Subcutaneous adipose tissue (tissue), 4 donors: ENCODE measurements around the gene ZGLP1. TPM values are rescaled to one million over a fixed set of nuclear protein-coding genes. Genes with fewer than 3 reads are reported as not detected.

Experiments
- small RNA-seq: library from RNA; depleted of rRNA; stranded (forward); fragments of <200 nt; gene quantifications from one replicate; pipeline ENCODE3, GENCODE V24; 2016
- total RNA-seq, 4 donors: library from RNA; depleted of rRNA; stranded (reverse); fragments of >200 nt; gene quantifications; one replicate each; pipeline ENCODE4 v1.1.0, GENCODE V29; 2016
- TF ChIP-seq, protein P1 (sequence below): fragments of 450-650 bp; IDR thresholded peaks from one replicate; pipeline ENCODE4 v1.5.1; 2016; ENCODE audit warnings: low read depth, mild to moderate bottlenecking, control low read depth, antibody characterized with exemption, moderate library complexity

The ZGLP1 gene
- total RNA-seq, 4 donors from 2014 or later: 0.49 to 5.8 (median 2.2) TPM

DNA sequence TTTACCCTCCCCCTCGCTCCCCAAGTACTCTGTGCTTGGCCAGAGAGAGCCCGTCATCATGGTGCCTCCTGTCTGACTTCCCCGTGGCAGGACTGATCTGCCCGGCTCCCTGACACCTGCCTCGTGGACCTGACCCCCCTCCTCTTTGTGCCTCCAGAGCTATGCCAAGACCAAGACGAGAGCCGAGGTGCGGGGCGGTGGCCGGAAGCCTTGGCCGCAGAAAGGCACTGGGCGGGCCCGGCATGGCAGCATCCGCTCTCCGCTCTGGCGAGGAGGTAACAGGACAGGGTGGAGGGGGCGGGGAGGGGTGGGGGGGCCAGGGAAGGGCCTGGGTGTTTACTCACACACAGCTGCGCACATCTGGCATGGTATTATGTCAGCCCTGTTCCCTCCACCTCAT lies 53.1 kb downstream of the ZGLP1 start:
- TF ChIP-seq, protein P1, sequence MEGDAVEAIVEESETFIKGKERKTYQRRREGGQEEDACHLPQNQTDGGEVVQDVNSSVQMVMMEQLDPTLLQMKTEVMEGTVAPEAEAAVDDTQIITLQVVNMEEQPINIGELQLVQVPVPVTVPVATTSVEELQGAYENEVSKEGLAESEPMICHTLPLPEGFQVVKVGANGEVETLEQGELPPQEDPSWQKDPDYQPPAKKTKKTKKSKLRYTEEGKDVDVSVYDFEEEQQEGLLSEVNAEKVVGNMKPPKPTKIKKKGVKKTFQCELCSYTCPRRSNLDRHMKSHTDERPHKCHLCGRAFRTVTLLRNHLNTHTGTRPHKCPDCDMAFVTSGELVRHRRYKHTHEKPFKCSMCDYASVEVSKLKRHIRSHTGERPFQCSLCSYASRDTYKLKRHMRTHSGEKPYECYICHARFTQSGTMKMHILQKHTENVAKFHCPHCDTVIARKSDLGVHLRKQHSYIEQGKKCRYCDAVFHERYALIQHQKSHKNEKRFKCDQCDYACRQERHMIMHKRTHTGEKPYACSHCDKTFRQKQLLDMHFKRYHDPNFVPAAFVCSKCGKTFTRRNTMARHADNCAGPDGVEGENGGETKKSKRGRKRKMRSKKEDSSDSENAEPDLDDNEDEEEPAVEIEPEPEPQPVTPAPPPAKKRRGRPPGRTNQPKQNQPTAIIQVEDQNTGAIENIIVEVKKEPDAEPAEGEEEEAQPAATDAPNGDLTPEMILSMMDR: no peak

DNA sequence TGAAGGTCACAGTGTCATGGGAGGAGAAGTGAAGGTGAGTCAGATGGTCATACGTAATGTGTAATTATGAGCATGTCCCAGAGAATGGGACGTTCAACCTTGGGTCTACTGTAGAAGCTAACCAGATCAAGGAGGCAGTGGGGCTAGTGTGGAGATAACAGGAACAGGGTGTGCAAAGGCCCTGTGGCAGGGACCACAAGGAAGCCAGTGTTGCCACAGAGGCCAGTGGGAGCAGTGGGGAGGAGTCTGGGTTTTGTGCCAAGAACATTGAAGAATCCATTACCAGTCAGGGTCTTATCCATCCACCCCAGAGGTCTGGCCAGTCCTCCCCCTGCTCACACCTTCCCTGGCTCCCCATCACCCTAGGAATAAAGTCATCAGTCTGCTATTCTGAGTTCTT lies 54.3 kb downstream of the ZGLP1 start:
- TF ChIP-seq, protein P1: no peak

Small RNAs within 50 kb of the gene (small RNA-seq; reads per million reads assigned to genes)
- gene AC011511.1: not detected
- not detected for gene AC011511.4

Other genes with a start within 250 kb of the ZGLP1 start
- 10 to 100 TPM in 3 of 4 donors, 1 to 10 TPM in 1; 8.6 to 36.7 (median 25.6) TPM for gene SHFL, start 223.5 kb downstream of the ZGLP1 start, total RNA-seq
- under 1 TPM in 1 of 4 donors, not detected in 3; 0.85 TPM for gene ANGPTL6, start 207.1 kb downstream of the ZGLP1 start, total RNA-seq
- gene PPAN, start 203.5 kb downstream of the ZGLP1 start, total RNA-seq: 10 to 100 TPM; 14.2 to 31.8 (median 15.0) TPM
- 10 to 100 TPM in 1 of 4 donors, 1 to 10 TPM in 2, not detected in 1; 2.4 to 16.8 (median 5.7) TPM for gene P2RY11, start 198.1 kb downstream of the ZGLP1 start, total RNA-seq
- 100 to 1,000 TPM; 163 to 283 (median 235) TPM for gene EIF3G, start 189.9 kb downstream of the ZGLP1 start, total RNA-seq
- 10 to 100 TPM; 25.5 to 60.7 (median 41.5) TPM for gene DNMT1, start 114.9 kb downstream of the ZGLP1 start, total RNA-seq
- 10 to 100 TPM in 1 of 4 donors, 1 to 10 TPM in 3; 7.7 to 10.1 (median 9.1) TPM for gene S1PR2, start 78.5 kb downstream of the ZGLP1 start, total RNA-seq
- gene MRPL4, start 57.6 kb downstream of the ZGLP1 start, total RNA-seq: 10 to 100 TPM; 30.6 to 60.8 (median 31.0) TPM
- gene ICAM1, start 38.7 kb downstream of the ZGLP1 start, total RNA-seq: 10 to 100 TPM; 11.4 to 43.4 (median 31.9) TPM
- 1 to 10 TPM in 2 of 4 donors, not detected in 2; 1.1 to 2.4 TPM for gene ICAM4, start 22.9 kb downstream of the ZGLP1 start, total RNA-seq
- gene ICAM5, start 19.9 kb downstream of the ZGLP1 start, total RNA-seq: under 1 TPM; 0.16 to 0.68 (median 0.52) TPM
- gene FDX2, start 6.2 kb upstream of the ZGLP1 start, total RNA-seq: 10 to 100 TPM in 2 of 4 donors, 1 to 10 TPM in 2; 7.3 to 17.2 (median 9.1) TPM
- 10 to 100 TPM in 1 of 4 donors, 1 to 10 TPM in 3; 5.9 to 22.4 (median 8.2) TPM for gene RAVER1, start 23.7 kb upstream of the ZGLP1 start, total RNA-seq
- 10 to 100 TPM in 1 of 4 donors, 1 to 10 TPM in 3; 4.9 to 17.3 (median 9.2) TPM for gene ICAM3, start 29.8 kb upstream of the ZGLP1 start, total RNA-seq
- gene TYK2, start 70.8 kb upstream of the ZGLP1 start, total RNA-seq: 10 to 100 TPM; 59.2 to 94.4 (median 75.9) TPM
- 100 to 1,000 TPM in 2 of 4 donors, 10 to 100 TPM in 2; 85.3 to 181 (median 119) TPM for gene CDC37, start 93.7 kb upstream of the ZGLP1 start, total RNA-seq
- 10 to 100 TPM; 14.3 to 26.6 (median 17.8) TPM for gene PDE4A, start 110.7 kb upstream of the ZGLP1 start, total RNA-seq
- gene KEAP1, start 193.5 kb upstream of the ZGLP1 start, total RNA-seq: 10 to 100 TPM; 36.2 to 55.9 (median 48.0) TPM
- gene S1PR5, start 207.6 kb upstream of the ZGLP1 start, total RNA-seq: under 1 TPM in 2 of 4 donors, not detected in 2; 0.17 to 0.65 TPM
- gene ATG4D, start 234.1 kb upstream of the ZGLP1 start, total RNA-seq: 10 to 100 TPM in 1 of 4 donors, 1 to 10 TPM in 3; 5.2 to 20.7 (median 6.9) TPM